IMR-90 (cell line): Measurements from ENCODE around the gene RCC1. TPM values are rescaled to one million over a fixed set of nuclear protein-coding genes. Genes with fewer than 3 reads are reported as not detected.

ENCODE experiments used
- ATAC-seq: fragments of 200-7000 bp; cut with Tn5 transposase; 2 replicates; pipeline ENCODE4 v1.9.1; 2020; ENCODE audit warnings: low read depth, mild to moderate bottlenecking, moderate library complexity
- BruUV-seq: library from RNA; stranded (reverse); fragments of 400-500 nt; replicated peaks from 2 replicates; lab custom pipeline; 2021; lab: Mats Ljungman, UMichigan
- CTCF ChIA-PET: fragments of 300-600 bp; formaldehyde crosslinking; extraction: SDS; loops from one replicate; lab custom pipeline; 2021; ENCODE audit warnings: antibody characterized with exemption; lab: Yijun Ruan, JAX
- POLR2A ChIA-PET: fragments of 300-600 bp; sonication (Branson Sonifier 250); formaldehyde crosslinking; loops from one replicate; lab custom pipeline; 2022; ENCODE audit warnings: antibody characterized with exemption; ENCODE audit not compliant: unreplicated experiment; lab: Charles Lee
- DNase-seq: peaks from one replicate; pipeline ENCODE4 v3.0.0; 2013
- H2AFZ ChIP-seq: replicated peaks from 2 replicates; pipeline ENCODE3; 2013; ENCODE audit warnings: low read length, mild to moderate bottlenecking; ENCODE audit not compliant: poor library complexity
- H2AK5ac ChIP-seq: 2 replicates; pipeline ENCODE4 v1.6.1; 2013; ENCODE audit warnings: low read depth, low read length, inconsistent platforms
- H2AK9ac ChIP-seq: replicated peaks from 2 replicates; pipeline ENCODE3; 2013; ENCODE audit warnings: mild to moderate bottlenecking, low read depth, low read length, moderate library complexity; ENCODE audit not compliant: poor library complexity
- H2BK120ac ChIP-seq: 2 replicates; pipeline ENCODE4 v1.6.1; 2013; ENCODE audit warnings: low read depth, low read length, inconsistent platforms
- H2BK15ac ChIP-seq: 3 replicates; pipeline ENCODE4 v1.6.1; 2013; ENCODE audit warnings: low read depth, low read length, inconsistent platforms
- H2BK20ac ChIP-seq: 2 replicates; pipeline ENCODE4 v1.6.1; 2013; ENCODE audit warnings: low read depth, mild to moderate bottlenecking, inconsistent platforms, low read length, moderate library complexity
- H2BK5ac ChIP-seq: 2 replicates; pipeline ENCODE4 v1.6.1; 2013; ENCODE audit warnings: mild to moderate bottlenecking, low read depth, low read length, inconsistent platforms; ENCODE audit not compliant: poor library complexity, severe bottlenecking
- H3K14ac ChIP-seq: replicated peaks from 2 replicates; pipeline ENCODE4 v1.6.1; 2013; ENCODE audit warnings: low read depth, low read length, inconsistent platforms
- H3K18ac ChIP-seq: 2 replicates; pipeline ENCODE4 v1.6.1; 2013; ENCODE audit warnings: low read depth, low read length, control low read depth
- H3K23ac ChIP-seq: 2 replicates; pipeline ENCODE4 v1.6.1; 2013; ENCODE audit warnings: low read depth, low read length, inconsistent platforms
- H3K27ac ChIP-seq: 2 replicates; pipeline ENCODE4 v1.5.1; 2013; ENCODE audit warnings: mild to moderate bottlenecking, control low read depth, low read length; ENCODE audit not compliant: insufficient read depth
- H3K27me3 ChIP-seq: 2 replicates; pipeline ENCODE4 v1.6.1; 2013; ENCODE audit warnings: low read length; ENCODE audit not compliant: control insufficient read depth, insufficient read depth
- H3K36me3 ChIP-seq: 2 replicates; pipeline ENCODE4 v1.6.1; 2013; ENCODE audit warnings: low read length, mixed read lengths; ENCODE audit not compliant: control insufficient read depth, insufficient read depth
- H3K4ac ChIP-seq: 2 replicates; pipeline ENCODE4 v1.6.1; 2013; ENCODE audit warnings: low read depth, low read length, inconsistent platforms
- H3K4me1 ChIP-seq: 2 replicates; pipeline ENCODE4 v1.6.1; 2013; ENCODE audit warnings: low read length, mixed read lengths; ENCODE audit not compliant: control insufficient read depth, insufficient read depth
- H3K4me2 ChIP-seq: 2 replicates; pipeline ENCODE4 v1.6.1; 2013; ENCODE audit warnings: low read depth, mild to moderate bottlenecking, control low read depth, low read length, moderate library complexity
- H3K4me3 ChIP-seq: 2 replicates; pipeline ENCODE4 v1.5.1; 2013; ENCODE audit warnings: low read depth, mild to moderate bottlenecking, control low read depth, low read length, moderate library complexity; ENCODE audit not compliant: insufficient read depth
- H3K56ac ChIP-seq: 2 replicates; pipeline ENCODE4 v1.6.1; 2013; ENCODE audit warnings: low read length, inconsistent platforms; ENCODE audit not compliant: insufficient read depth; ENCODE audit errors: extremely low read depth
- H3K79me1 ChIP-seq, 2 experiments: 2 replicates each; pipeline ENCODE4 v1.6.1; 2013; ENCODE audit warnings: low read length in 2 of 2, inconsistent platforms in 1 of 2, low read depth in 1 of 2
- H3K9ac ChIP-seq: 2 replicates; pipeline ENCODE4 v1.6.1; 2013; ENCODE audit warnings: low read depth, low read length, control low read depth
- H3K9me1 ChIP-seq: 2 replicates; pipeline ENCODE4 v1.6.1; 2013; ENCODE audit warnings: low read length, inconsistent platforms; ENCODE audit not compliant: insufficient read depth
- H3K9me3 ChIP-seq: 2 replicates; pipeline ENCODE4 v1.6.1; 2013; ENCODE audit warnings: low read length; ENCODE audit not compliant: control insufficient read depth, insufficient read depth
- H4K20me1 ChIP-seq: 2 replicates; pipeline ENCODE4 v1.6.1; 2013; ENCODE audit warnings: low read length, inconsistent platforms; ENCODE audit not compliant: insufficient read depth
- H4K5ac ChIP-seq: 2 replicates; pipeline ENCODE4 v1.6.1; 2013; ENCODE audit warnings: mild to moderate bottlenecking, low read depth, low read length, control low read depth
- H4K8ac ChIP-seq, 2 experiments: 2 replicates each; pipeline ENCODE4 v1.6.1; 2013; ENCODE audit warnings: low read depth in 2 of 2, low read length in 2 of 2, control low read depth in 1 of 2, inconsistent platforms in 1 of 2
- H4K91ac ChIP-seq: 2 replicates; pipeline ENCODE4 v1.6.1; 2013; ENCODE audit warnings: low read depth, low read length, inconsistent platforms; ENCODE audit not compliant: insufficient read depth
- BHLHE40 ChIP-seq: fragments of 150-350 bp; IDR thresholded peaks from 2 replicates; pipeline ENCODE4 v1.6.1; 2016; ENCODE audit warnings: mild to moderate bottlenecking, low read depth, low read length
- CEBPB ChIP-seq: IDR thresholded peaks from 2 replicates; pipeline ENCODE4 v1.6.1; 2012; ENCODE audit warnings: low read depth, low read length, improper control_type of control experiment
- CHD1 ChIP-seq: IDR thresholded peaks from 2 replicates; pipeline ENCODE4 v1.6.1; 2012; ENCODE audit warnings: low read depth, low read length, improper control_type of control experiment
- CTCF ChIP-seq: conservative IDR thresholded peaks from 2 replicates; pipeline ENCODE4 v1.5.1; 2012; ENCODE audit warnings: mild to moderate bottlenecking, low read depth, low read length, improper control_type of control experiment
- FOS ChIP-seq: fragments of 150-350 bp; IDR thresholded peaks from 2 replicates; pipeline ENCODE4 v1.6.1; 2016; ENCODE audit warnings: low read depth, low read length
- MAFK ChIP-seq: IDR thresholded peaks from 2 replicates; pipeline ENCODE4 v1.6.1; 2012; ENCODE audit warnings: low read depth, low read length, improper control_type of control experiment
- MAZ ChIP-seq: IDR thresholded peaks from 2 replicates; pipeline ENCODE4 v1.6.1; 2012; ENCODE audit warnings: low read depth, mild to moderate bottlenecking, low read length, improper control_type of control experiment, moderate library complexity, borderline replicate concordance
- MXI1 ChIP-seq: IDR thresholded peaks from 2 replicates; pipeline ENCODE4 v1.6.1; 2012; ENCODE audit warnings: low read depth, mild to moderate bottlenecking, low read length, moderate library complexity, borderline replicate concordance
- NFE2L2 ChIP-seq: fragments of 150-350 bp; IDR thresholded peaks from 2 replicates; pipeline ENCODE4 v1.6.1; 2016; ENCODE audit warnings: low read depth, mild to moderate bottlenecking, low read length
- POLR2A ChIP-seq: IDR thresholded peaks from 2 replicates; pipeline ENCODE4 v1.6.1; 2012; ENCODE audit warnings: mild to moderate bottlenecking, low read depth, low read length
- RAD21 ChIP-seq: IDR thresholded peaks from 2 replicates; pipeline ENCODE4 v1.6.1; 2012; ENCODE audit warnings: low read length, improper control_type of control experiment
- RCOR1 ChIP-seq: IDR thresholded peaks from 2 replicates; pipeline ENCODE4 v1.6.1; 2012; ENCODE audit warnings: mild to moderate bottlenecking, low read length, improper control_type of control experiment; ENCODE audit not compliant: insufficient replicate concordance
- RFX5 ChIP-seq: IDR thresholded peaks from 2 replicates; pipeline ENCODE4 v1.8.0; 2012; ENCODE audit warnings: low read depth, mild to moderate bottlenecking, low read length, moderate library complexity
- SMC3 ChIP-seq: fragments of 150-350 bp; IDR thresholded peaks from 2 replicates; pipeline ENCODE4 v1.6.1; 2016; ENCODE audit warnings: low read depth, mild to moderate bottlenecking, antibody characterized with exemption, low read length, moderate library complexity
- WGBS, 2 experiments: methylation state at CpG; one replicate each; pipeline versions ENCODE4 v1.1.5 to v1.1.7; 2013; ENCODE audit warnings: missing lambda C conversion rate in 2 of 2; ENCODE audit not compliant: insufficient read length in 1 of 2; ENCODE audit errors: extremely low coverage in 2 of 2; 5-methylcytosine and 5-hydroxymethylcytosine counted together
- dilution Hi-C: fragments of 300-500 bp; cut with HindIII; formaldehyde crosslinking; loops from one replicate; pipeline ENCODE4 v1.14.3; 2018; ENCODE audit warnings: low sequenced_read_pairs; ENCODE audit not compliant: unreplicated experiment
- in situ Hi-C: fragments of 300-500 bp; cut with MboI; formaldehyde crosslinking; loops from 3 replicates; pipeline ENCODE4 v1.14.3; 2019; ENCODE audit warnings: low sequenced_read_pairs, inconsistent platforms, mixed read lengths
- intact Hi-C: fragments of 100-400 bp; cut with micrococcal nuclease; formaldehyde crosslinking; loops from 2 replicates; pipeline ENCODE4 v1.10.0; 2022
- polyA plus RNA-seq, 3 experiments: library from polyadenylated mRNA; depleted of rRNA; stranded (reverse); fragments of >200 nt; gene quantifications; 2 replicates each; pipeline ENCODE4 v1.2.3, GENCODE V29; 2012; ENCODE audit warnings: low replicate concordance in 1 of 3
- total RNA-seq: library from RNA; depleted of rRNA; stranded (reverse); fragments of >200 nt; gene quantifications from 2 replicates; pipeline ENCODE4 v1.2.3, GENCODE V29; 2012
- TF ChIP-seq, protein P1 (sequence below): fragments of 150-350 bp; IDR thresholded peaks from 2 replicates; pipeline ENCODE4 v1.6.1; 2016; ENCODE audit warnings: low read depth, mild to moderate bottlenecking, low read length, moderate library complexity, borderline replicate concordance
- TF ChIP-seq, protein P2 (sequence below): fragments of 150-350 bp; IDR thresholded peaks from 2 replicates; pipeline ENCODE4 v1.6.1; 2017; ENCODE audit warnings: mild to moderate bottlenecking, antibody characterized with exemption, low read length, low read depth

The RCC1 gene
- total and polyA plus RNA-seq, 2 of the 4 experiments (the other 2 are of a cell fraction): 33.2 to 43.9 TPM

GRCh38 chr1:28571911-28572310, 66.1 kb downstream of the RCC1 start:
- DNase-seq: no peak
- POLR2A ChIA-PET: no interaction called here
- dilution Hi-C loops: no loop called here

More at GRCh38 chr1:28571911-28572310, 66.1 kb downstream of the RCC1 start:
- H2BK120ac ChIP-seq: no peak overlapping the region
- H3K27ac ChIP-seq: no peak overlapping the region
- H4K8ac ChIP-seq: no peak overlapping the region
- TF ChIP-seq RAD21: no peak
- no peak for TF ChIP-seq CHD1
- no peak for TF ChIP-seq MAZ
- no peak for TF ChIP-seq CEBPB
- TF ChIP-seq MXI1: no peak
- TF ChIP-seq, protein P1, sequence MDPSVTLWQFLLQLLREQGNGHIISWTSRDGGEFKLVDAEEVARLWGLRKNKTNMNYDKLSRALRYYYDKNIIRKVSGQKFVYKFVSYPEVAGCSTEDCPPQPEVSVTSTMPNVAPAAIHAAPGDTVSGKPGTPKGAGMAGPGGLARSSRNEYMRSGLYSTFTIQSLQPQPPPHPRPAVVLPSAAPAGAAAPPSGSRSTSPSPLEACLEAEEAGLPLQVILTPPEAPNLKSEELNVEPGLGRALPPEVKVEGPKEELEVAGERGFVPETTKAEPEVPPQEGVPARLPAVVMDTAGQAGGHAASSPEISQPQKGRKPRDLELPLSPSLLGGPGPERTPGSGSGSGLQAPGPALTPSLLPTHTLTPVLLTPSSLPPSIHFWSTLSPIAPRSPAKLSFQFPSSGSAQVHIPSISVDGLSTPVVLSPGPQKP: no peak
- no peak for TF ChIP-seq CTCF
- no peak for TF ChIP-seq NFE2L2
- TF ChIP-seq BHLHE40: no peak
- TF ChIP-seq, protein P2, sequence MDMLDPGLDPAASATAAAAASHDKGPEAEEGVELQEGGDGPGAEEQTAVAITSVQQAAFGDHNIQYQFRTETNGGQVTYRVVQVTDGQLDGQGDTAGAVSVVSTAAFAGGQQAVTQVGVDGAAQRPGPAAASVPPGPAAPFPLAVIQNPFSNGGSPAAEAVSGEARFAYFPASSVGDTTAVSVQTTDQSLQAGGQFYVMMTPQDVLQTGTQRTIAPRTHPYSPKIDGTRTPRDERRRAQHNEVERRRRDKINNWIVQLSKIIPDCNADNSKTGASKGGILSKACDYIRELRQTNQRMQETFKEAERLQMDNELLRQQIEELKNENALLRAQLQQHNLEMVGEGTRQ: no peak
- TF ChIP-seq RFX5: no peak
- TF ChIP-seq RCOR1: no peak
- no peak for TF ChIP-seq FOS
- TF ChIP-seq MAFK: no peak
- TF ChIP-seq SMC3: no peak
- no peak for TF ChIP-seq POLR2A
- H3K9me3 ChIP-seq: no peaks in the 10 kb centered on the region
- H3K4me2 ChIP-seq: no peak overlapping the region
- H3K56ac ChIP-seq: no peak overlapping the region
- no peak overlapping the region for H2BK20ac ChIP-seq
- no peaks in the 10 kb centered on the region; a peak in 2 of 4 replicates for H3K79me1 ChIP-seq
- H4K20me1 ChIP-seq: no peaks in the 10 kb centered on the region
- no peak overlapping the region for H2BK15ac ChIP-seq
- no peaks in the 10 kb centered on the region for H3K9me1 ChIP-seq
- H4K5ac ChIP-seq: no peak overlapping the region
- H4K91ac ChIP-seq: no peak overlapping the region
- in situ Hi-C loops: no loop called here
- ATAC-seq: no peak
- no peak overlapping the region for H3K9ac ChIP-seq
- no CpG with 5 or more reads among the region's 4 CpGs for WGBS, 2 experiments
- H3K4me1 ChIP-seq: no peaks in the 10 kb centered on the region
- H3K18ac ChIP-seq: no peak overlapping the region
- CTCF ChIA-PET: no interaction called here
- no peak overlapping the region for H2AK5ac ChIP-seq
- no peak overlapping the region for H2AFZ ChIP-seq
- no peak overlapping the region for H3K4me3 ChIP-seq
- no peak overlapping the region for H3K14ac ChIP-seq
- no peak overlapping the region for H3K4ac ChIP-seq
- intact Hi-C loops: no loop called here
- no peaks in the 10 kb centered on the region for H3K27me3 ChIP-seq
- H2AK9ac ChIP-seq: no peak overlapping the region
- H2BK5ac ChIP-seq: no peak overlapping the region
- H3K36me3 ChIP-seq: peaks cover 45% of the 10 kb centered on the region
- BruUV-seq: no TSS peak
- H3K23ac ChIP-seq: no peak overlapping the region
